Measurements from ENCODE around the gene HIGD1A.

DNA sequence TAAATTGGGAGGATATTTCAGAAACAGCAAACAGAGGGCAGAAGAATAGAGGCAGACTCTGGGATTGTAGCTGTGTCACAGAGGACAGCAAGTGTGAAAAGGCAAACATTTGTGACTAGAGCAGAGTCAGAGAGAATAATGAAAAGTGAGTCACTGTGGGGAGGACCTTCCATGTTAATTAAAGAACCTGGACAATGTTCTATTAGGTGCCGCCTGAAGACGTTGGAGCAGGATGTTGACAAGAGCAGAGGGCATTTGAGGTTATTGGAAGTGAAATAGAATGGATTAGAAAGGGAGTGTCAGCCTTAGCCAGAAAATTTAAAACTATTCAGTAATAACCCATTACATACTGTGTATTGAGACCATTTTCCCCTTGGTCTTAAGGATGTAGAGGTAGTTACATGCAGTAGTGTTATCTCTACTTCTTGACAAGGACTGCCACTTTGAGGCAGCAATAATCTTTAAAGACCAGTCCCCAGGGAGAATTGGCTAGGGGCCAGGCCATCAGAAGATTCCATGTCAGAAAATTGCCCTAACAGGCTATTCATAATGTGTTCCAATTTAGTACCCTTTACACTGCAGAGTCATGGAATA, 10.7 kb upstream of the HIGD1A start:
- TF ChIP-seq, protein P1, sequence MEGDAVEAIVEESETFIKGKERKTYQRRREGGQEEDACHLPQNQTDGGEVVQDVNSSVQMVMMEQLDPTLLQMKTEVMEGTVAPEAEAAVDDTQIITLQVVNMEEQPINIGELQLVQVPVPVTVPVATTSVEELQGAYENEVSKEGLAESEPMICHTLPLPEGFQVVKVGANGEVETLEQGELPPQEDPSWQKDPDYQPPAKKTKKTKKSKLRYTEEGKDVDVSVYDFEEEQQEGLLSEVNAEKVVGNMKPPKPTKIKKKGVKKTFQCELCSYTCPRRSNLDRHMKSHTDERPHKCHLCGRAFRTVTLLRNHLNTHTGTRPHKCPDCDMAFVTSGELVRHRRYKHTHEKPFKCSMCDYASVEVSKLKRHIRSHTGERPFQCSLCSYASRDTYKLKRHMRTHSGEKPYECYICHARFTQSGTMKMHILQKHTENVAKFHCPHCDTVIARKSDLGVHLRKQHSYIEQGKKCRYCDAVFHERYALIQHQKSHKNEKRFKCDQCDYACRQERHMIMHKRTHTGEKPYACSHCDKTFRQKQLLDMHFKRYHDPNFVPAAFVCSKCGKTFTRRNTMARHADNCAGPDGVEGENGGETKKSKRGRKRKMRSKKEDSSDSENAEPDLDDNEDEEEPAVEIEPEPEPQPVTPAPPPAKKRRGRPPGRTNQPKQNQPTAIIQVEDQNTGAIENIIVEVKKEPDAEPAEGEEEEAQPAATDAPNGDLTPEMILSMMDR (conservative IDR thresholded peaks at IDR 0.05; ENCODE audit: low read depth, low read length), result no peak
- TF ChIP-seq EZH2phosphoT487 (IDR thresholded peaks at IDR 0.05; ENCODE audit: borderline replicate concordance, low read length) (no peak), EZH2 (IDR thresholded peaks at IDR 0.05; ENCODE audit: low read length, unreplicated experiment) (no peak)

Measured in PC-3 (cell line).